CD4-positive, alpha-beta memory T cell (primary cell): ENCODE measurements around the gene RPL27A. TPM values are rescaled to one million over a fixed set of nuclear protein-coding genes. Genes with fewer than 3 reads are reported as not detected.
A peak's percentile ranks its signal among the peaks of the same experiment; 100 is the strongest.

Experiments used
- CTCF ChIA-PET: fragments of 350-600 bp; sonication (Branson Sonifier 250); formaldehyde crosslinking; loops from one replicate; lab custom pipeline; 2021; ENCODE audit warnings: inconsistent platforms; ENCODE audit not compliant: partially characterized antibody; lab: Charles Lee
- POLR2A ChIA-PET: fragments of 350-600 bp; sonication (Branson Sonifier 250); formaldehyde crosslinking; loops from one replicate; lab custom pipeline; 2021; ENCODE audit not compliant: partially characterized antibody; lab: Charles Lee
- DNase-seq, 5 donors: peaks; one replicate each; pipeline versions ENCODE4 v3.0.0 to v3.0.0-alpha.2; 2020 to 2022; ENCODE audit warnings: mixed read lengths in 1 of 5
- H3K27ac ChIP-seq: one replicate; pipeline ENCODE4 v1.7.0; 2013; ENCODE audit warnings: low read depth, low read length
- H3K27me3 ChIP-seq: 2 replicates; pipeline ENCODE4 v1.7.0; 2013; ENCODE audit warnings: mild to moderate bottlenecking, low read length, moderate library complexity; ENCODE audit not compliant: insufficient read depth
- H3K36me3 ChIP-seq: 2 replicates; pipeline ENCODE4 v1.7.0; 2013; ENCODE audit warnings: mild to moderate bottlenecking, low read length, moderate library complexity; ENCODE audit not compliant: insufficient read depth
- H3K4me1 ChIP-seq: 2 replicates; pipeline ENCODE4 v1.7.0; 2013; ENCODE audit warnings: mild to moderate bottlenecking, low read length, moderate library complexity; ENCODE audit not compliant: insufficient read depth
- H3K4me3 ChIP-seq, 2 donors: one replicate each; pipeline ENCODE4 v1.7.0; 2013; ENCODE audit warnings: low read length in 2 of 2, mild to moderate bottlenecking in 1 of 2
- H3K9me3 ChIP-seq, 2 donors: one replicate each; pipeline ENCODE4 v1.7.0; 2013; ENCODE audit warnings: low read length in 2 of 2, control low read depth in 1 of 2; ENCODE audit not compliant: control insufficient read depth in 1 of 2
- H3K27ac Mint-ChIP-seq, 7 donors: one replicate each; pipeline ENCODE4 v1.8.0; 2020 to 2021; ENCODE audit warnings: mixed read lengths in 7 of 7, mild to moderate bottlenecking in 6 of 7, inconsistent platforms in 3 of 7, moderate library complexity in 3 of 7
- H3K27me3 Mint-ChIP-seq, 2 donors: one replicate each; pipeline ENCODE4 v1.8.0; 2020 to 2021; ENCODE audit warnings: mixed read lengths in 2 of 2
- H3K36me3 Mint-ChIP-seq, 2 donors: one replicate each; pipeline ENCODE4 v1.8.0; 2020 to 2021; ENCODE audit warnings: mixed read lengths in 2 of 2, inconsistent platforms in 1 of 2, mild to moderate bottlenecking in 1 of 2
- H3K4me1 Mint-ChIP-seq, 4 donors: one replicate each; pipeline ENCODE4 v1.8.0; 2020 to 2021; ENCODE audit warnings: mixed read lengths in 4 of 4, mild to moderate bottlenecking in 1 of 4
- H3K4me3 Mint-ChIP-seq, 8 donors: one replicate each; pipeline ENCODE4 v1.8.0; 2020 to 2021; ENCODE audit warnings: mixed read lengths in 8 of 8, mild to moderate bottlenecking in 7 of 8, moderate library complexity in 6 of 8, inconsistent platforms in 3 of 8
- H3K9me3 Mint-ChIP-seq, 8 donors: one replicate each; pipeline ENCODE4 v1.8.0; 2020 to 2021; ENCODE audit warnings: mixed read lengths in 8 of 8, mild to moderate bottlenecking in 5 of 8, inconsistent platforms in 3 of 8, moderate library complexity in 1 of 8
- intact Hi-C: fragments of 100-400 bp; cut with micrococcal nuclease; formaldehyde crosslinking; loops from one replicate; pipeline ENCODE4 v1.15.1; 2023
- polyA plus RNA-seq, 2 donors: library from polyadenylated mRNA; unstranded; fragments of 300-500 nt; fragmentation: Illumina TruSeq; gene quantifications; one replicate each; pipeline ENCODE4 v1.2.3, GENCODE V29; 2021
- total RNA-seq, 2 experiments: library from RNA; stranded (reverse); gene quantifications; one replicate each; pipeline ENCODE4 v1.2.3, GENCODE V29; 2021

The RPL27A gene
- total and polyA plus RNA-seq, 4 experiments from 2014 or later: 1,456 to 3,736 (median 2,555) TPM

GRCh38 chr11:8720352-8720751, 37.8 kb downstream of the RPL27A start:
- CTCF ChIA-PET: no interaction called here
- Mint-ChIP-seq H3K4me3 (no peak overlapping the region), H3K9me3 (no peaks in the 10 kb centered on the region), H3K27me3 (peaks cover 0 to 13% of the 10 kb centered on the region in 2 donors), H3K4me1 (peaks cover 0 to 5% (median 2%) of the 10 kb centered on the region in 4 donors), H3K36me3 (no peaks in the 10 kb centered on the region), H3K27ac (no peak overlapping the region)
- Histone ChIP-seq H3K27ac (no peak overlapping the region), H3K27me3 (no peaks in the 10 kb centered on the region), H3K36me3 (no peaks in the 10 kb centered on the region), H3K4me3 (no peak overlapping the region), H3K4me1 (no peaks in the 10 kb centered on the region), H3K9me3 (no peaks in the 10 kb centered on the region)
- DNase-seq: no peak
- intact Hi-C loops: no loop called here
- POLR2A ChIA-PET: no interaction called here

- no peaks in the 10 kb centered on the region for H3K36me3 Mint-ChIP-seq
- no peaks in the 10 kb centered on the region for H3K4me1 ChIP-seq
- no peak for DNase-seq
- CTCF ChIA-PET: no interaction called here
- H3K4me3 ChIP-seq: no peak overlapping the region
- H3K4me1 Mint-ChIP-seq: peaks cover 0 to 5% (median 2%) of the 10 kb centered on the region in 4 donors
- H3K27ac ChIP-seq: no peak overlapping the region
- H3K9me3 ChIP-seq: no peaks in the 10 kb centered on the region
- H3K27ac Mint-ChIP-seq: no peak overlapping the region
- H3K4me3 Mint-ChIP-seq: peak overlapping the region in 1 of 8 donors; percentile 53
- POLR2A ChIA-PET: no interaction called here
- H3K9me3 Mint-ChIP-seq: no peaks in the 10 kb centered on the region
- peaks cover 0 to 13% of the 10 kb centered on the region in 2 donors for H3K27me3 Mint-ChIP-seq
- intact Hi-C loops: no loop called here
- no peaks in the 10 kb centered on the region for H3K36me3 ChIP-seq
- no peaks in the 10 kb centered on the region for H3K27me3 ChIP-seq
Measured at GRCh38 chr11:8720868-8721608, 38.4 kb downstream of the RPL27A start.

- ChIA-PET CTCF (no interaction called here), POLR2A (no interaction called here)
- Histone ChIP-seq H3K27ac (no peak overlapping the region), H3K9me3 (no peaks in the 10 kb centered on the region), H3K27me3 (no peaks in the 10 kb centered on the region), H3K4me3 (no peak overlapping the region), H3K4me1 (no peaks in the 10 kb centered on the region), H3K36me3 (no peaks in the 10 kb centered on the region)
- Mint-ChIP-seq H3K27ac (no peak overlapping the region), H3K36me3 (no peaks in the 10 kb centered on the region), H3K4me3 (peak overlapping the region in 1 of 8 donors; percentile 53), H3K27me3 (peaks cover 0 to 11% of the 10 kb centered on the region in 2 donors), H3K4me1 (peaks cover 0 to 5% (median 2%) of the 10 kb centered on the region in 4 donors), H3K9me3 (no peaks in the 10 kb centered on the region)
- DNase-seq: no peak
- intact Hi-C loops: no loop called here
Measured at GRCh38 chr11:8721609-8722500, 39.3 kb downstream of the RPL27A start.

GRCh38 chr11:8722809-8723208, 40.2 kb downstream of the RPL27A start:
- peaks cover 4% of the 10 kb centered on the region for H3K27me3 ChIP-seq
- H3K4me3 ChIP-seq: no peak overlapping the region
- no peak overlapping the region for H3K4me3 Mint-ChIP-seq
- no peaks in the 10 kb centered on the region for H3K4me1 ChIP-seq
- no peak overlapping the region for H3K27ac ChIP-seq
- no peak for DNase-seq
- no peaks in the 10 kb centered on the region for H3K9me3 Mint-ChIP-seq
- intact Hi-C loops: no loop called here
- H3K4me1 Mint-ChIP-seq: peaks cover 0 to 2% (median 0%) of the 10 kb centered on the region in 4 donors
- ChIA-PET POLR2A (no interaction called here), CTCF (interaction anchor here (0.6 kb wide), 1 partner anchor 12 kb away, joined by 3 read pairs; no protein-coding TSS in a partner anchor)
- H3K36me3 Mint-ChIP-seq: no peaks in the 10 kb centered on the region
- H3K36me3 ChIP-seq: no peaks in the 10 kb centered on the region
- peaks cover 4 to 10% of the 10 kb centered on the region in 2 donors for H3K27me3 Mint-ChIP-seq
- H3K9me3 ChIP-seq: no peaks in the 10 kb centered on the region
- no peak overlapping the region for H3K27ac Mint-ChIP-seq

DNA sequence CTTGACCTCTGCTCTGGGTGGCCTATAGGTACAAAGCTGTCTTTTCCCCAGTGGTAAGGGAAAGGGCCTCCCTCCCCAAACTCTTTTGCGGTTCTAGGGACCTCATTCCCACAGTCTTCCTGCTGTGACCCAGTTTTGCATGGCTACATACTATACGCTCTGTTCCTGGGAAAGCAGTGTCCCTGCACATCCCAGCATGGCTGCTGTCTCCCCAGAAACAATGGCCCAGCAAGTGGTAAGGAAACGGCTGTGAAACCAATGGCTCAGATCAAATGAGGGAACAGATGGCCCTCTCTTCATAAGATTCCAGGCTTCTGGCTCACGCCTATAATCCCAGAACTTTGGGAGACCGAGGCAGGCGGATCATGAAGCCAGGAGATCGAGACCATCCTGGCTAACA, 41.1 kb downstream of the RPL27A start:
- intact Hi-C loops: no loop called here
- no peaks in the 10 kb centered on the region for H3K9me3 ChIP-seq
- CTCF ChIA-PET: no interaction called here
- POLR2A ChIA-PET: no interaction called here
- Mint-ChIP-seq H3K27me3 (peaks cover 4 to 10% of the 10 kb centered on the region in 2 donors), H3K36me3 (no peaks in the 10 kb centered on the region), H3K9me3 (no peaks in the 10 kb centered on the region), H3K4me3 (no peak overlapping the region), H3K27ac (no peak overlapping the region), H3K4me1 (no peaks in the 10 kb centered on the region)
- peaks cover 4% of the 10 kb centered on the region for H3K27me3 ChIP-seq
- H3K4me1 ChIP-seq: no peaks in the 10 kb centered on the region
- no peaks in the 10 kb centered on the region for H3K36me3 ChIP-seq
- H3K4me3 ChIP-seq: no peak overlapping the region
- no peak overlapping the region for H3K27ac ChIP-seq
- no peak for DNase-seq

- CTCF ChIA-PET: no interaction called here
- Mint-ChIP-seq H3K4me1 (no peaks in the 10 kb centered on the region), H3K4me3 (no peak overlapping the region), H3K27me3 (peaks cover 4 to 10% of the 10 kb centered on the region in 2 donors), H3K36me3 (no peaks in the 10 kb centered on the region), H3K27ac (no peak overlapping the region), H3K9me3 (no peaks in the 10 kb centered on the region)
- POLR2A ChIA-PET: no interaction called here
- DNase-seq: no peak
- intact Hi-C loops: no loop called here
- Histone ChIP-seq H3K4me3 (no peak overlapping the region), H3K27ac (no peak overlapping the region), H3K36me3 (no peaks in the 10 kb centered on the region), H3K4me1 (no peaks in the 10 kb centered on the region), H3K27me3 (peaks cover 4% of the 10 kb centered on the region), H3K9me3 (no peaks in the 10 kb centered on the region)
Measured at GRCh38 chr11:8724682-8725081, 42.1 kb downstream of the RPL27A start.

DNA sequence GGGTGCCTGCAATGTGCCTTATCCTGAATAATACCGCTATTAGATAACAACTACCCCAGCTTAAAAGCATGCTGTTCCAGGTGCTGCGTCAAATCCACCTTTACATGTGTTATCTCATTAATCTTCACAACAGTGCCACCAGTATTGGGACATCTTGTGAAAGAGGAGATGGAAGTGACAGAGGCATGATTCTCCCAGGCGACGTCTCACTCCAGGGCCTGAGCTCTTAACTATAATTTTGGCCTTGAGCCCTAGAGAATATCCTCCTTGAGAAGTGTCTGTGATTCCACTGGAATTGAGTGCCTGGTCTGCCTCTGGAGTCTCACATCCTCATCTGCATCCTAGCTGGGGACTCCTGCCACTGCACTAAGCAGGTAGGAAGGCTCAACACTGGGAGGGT, 43.8 kb downstream of the RPL27A start:
- Histone ChIP-seq H3K4me3 (no peak overlapping the region), H3K4me1 (no peaks in the 10 kb centered on the region), H3K27me3 (peaks cover 4% of the 10 kb centered on the region), H3K36me3 (no peaks in the 10 kb centered on the region), H3K9me3 (no peaks in the 10 kb centered on the region), H3K27ac (no peak overlapping the region)
- Mint-ChIP-seq H3K4me3 (no peak overlapping the region), H3K36me3 (no peaks in the 10 kb centered on the region), H3K4me1 (no peaks in the 10 kb centered on the region), H3K27ac (no peak overlapping the region), H3K27me3 (peaks cover 4% of the 10 kb centered on the region in 2 donors), H3K9me3 (no peaks in the 10 kb centered on the region)
- CTCF ChIA-PET: no interaction called here
- DNase-seq: no peak
- intact Hi-C loops: no loop called here
- POLR2A ChIA-PET: no interaction called here
